C1 segment of cervical spinal cord (tissue), 14 donors: ENCODE results near the gene CHD9NB.
"Not testable (repeated sequence)": the region's sequence is repeated elsewhere in the genome, so short reads cannot be mapped to it uniquely, and the experiment has no call there.

Experiments used
- DNase-seq, 14 donors: peaks; one replicate each; lab custom pipeline; 2025; lab: John Stamatoyannopoulos, UW

Gene CHD9NB

DNA sequence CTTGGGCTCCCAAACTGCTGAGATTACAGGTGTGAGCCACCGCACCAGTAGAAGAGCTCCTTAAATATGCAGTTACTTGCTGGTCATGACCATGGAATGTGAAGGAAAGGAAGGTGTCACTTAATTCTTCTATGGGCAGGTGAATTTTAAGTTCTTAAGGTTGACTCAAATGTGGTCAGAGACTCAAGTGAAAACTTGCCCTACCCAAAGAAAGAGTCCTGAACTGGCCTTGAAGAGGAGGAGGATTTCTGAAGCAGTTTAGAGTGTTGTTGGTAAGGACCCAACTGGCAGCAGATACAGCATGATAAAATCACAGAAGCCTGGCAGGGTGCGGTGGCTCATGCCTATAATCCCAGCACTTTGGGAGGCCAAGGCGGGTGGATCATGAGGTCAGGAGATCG, 31.4 kb upstream of the CHD9NB start:
- DNase-seq = no peak

DNA sequence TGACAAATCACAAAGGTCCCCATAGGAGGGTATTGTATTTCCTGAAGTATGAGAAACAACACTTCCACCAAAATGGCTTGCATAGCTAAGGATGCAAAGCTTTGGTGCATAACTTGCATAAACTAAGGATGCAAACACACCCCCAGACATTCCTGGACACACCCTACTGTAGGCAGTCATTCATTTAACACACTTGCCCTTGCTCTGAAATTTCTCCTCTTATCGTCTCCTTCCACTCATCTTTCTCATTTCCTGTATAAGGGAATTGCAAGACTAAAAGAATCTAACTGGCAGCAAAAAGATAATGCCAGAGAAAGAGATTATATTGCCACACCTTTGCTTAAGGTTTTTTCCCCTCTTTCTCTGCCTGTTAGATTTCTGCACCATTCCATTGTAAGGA, 30.4 kb upstream of the CHD9NB start:
- no peak for DNase-seq

- DNase-seq = no peak
These were observed 29.8 kb upstream of the CHD9NB start for GRCh38 chr16:53082509-53082908.

- no peak for DNase-seq
These were observed 29.1 kb upstream of the CHD9NB start for GRCh38 chr16:53081686-53082407.

- no peak for DNase-seq
These were observed 28.3 kb upstream of the CHD9NB start for GRCh38 chr16:53081032-53081424.

DNA sequence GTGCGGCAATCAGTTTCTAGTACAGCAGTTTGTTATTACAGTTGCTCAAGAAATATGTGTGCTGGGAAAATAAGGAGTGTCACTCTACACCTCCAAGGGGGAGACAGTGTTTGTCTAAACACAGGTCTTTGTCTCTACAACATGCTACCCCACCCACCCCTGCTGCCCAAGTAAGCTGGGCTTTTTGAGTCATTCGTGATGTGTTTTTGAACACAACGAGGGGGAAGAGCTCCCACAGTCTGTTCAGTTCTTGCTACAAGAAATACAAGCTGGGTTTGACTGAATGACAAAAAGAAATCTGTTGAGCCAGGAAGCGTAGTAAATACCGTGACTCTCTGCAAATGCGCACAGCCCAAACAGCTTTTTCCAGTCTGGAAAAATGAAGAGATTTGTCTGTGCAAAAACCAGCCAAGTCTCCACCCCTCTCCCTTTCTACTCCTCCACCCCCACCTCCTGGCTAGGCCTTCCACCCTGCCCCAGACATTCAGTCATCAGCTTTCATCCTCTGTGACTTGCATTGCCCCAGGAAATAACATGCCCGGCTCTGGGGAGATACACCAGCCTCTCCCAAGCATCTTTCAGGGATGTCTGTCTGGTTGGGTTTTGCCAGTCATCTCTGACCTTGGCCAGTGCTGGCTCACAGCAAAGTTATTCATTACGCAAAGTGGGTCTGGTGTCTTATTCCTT, 27.8 kb upstream of the CHD9NB start:
- DNase-seq = peak in 3 of 14 donors; percentile 17 to 45 (median 30)

DNA sequence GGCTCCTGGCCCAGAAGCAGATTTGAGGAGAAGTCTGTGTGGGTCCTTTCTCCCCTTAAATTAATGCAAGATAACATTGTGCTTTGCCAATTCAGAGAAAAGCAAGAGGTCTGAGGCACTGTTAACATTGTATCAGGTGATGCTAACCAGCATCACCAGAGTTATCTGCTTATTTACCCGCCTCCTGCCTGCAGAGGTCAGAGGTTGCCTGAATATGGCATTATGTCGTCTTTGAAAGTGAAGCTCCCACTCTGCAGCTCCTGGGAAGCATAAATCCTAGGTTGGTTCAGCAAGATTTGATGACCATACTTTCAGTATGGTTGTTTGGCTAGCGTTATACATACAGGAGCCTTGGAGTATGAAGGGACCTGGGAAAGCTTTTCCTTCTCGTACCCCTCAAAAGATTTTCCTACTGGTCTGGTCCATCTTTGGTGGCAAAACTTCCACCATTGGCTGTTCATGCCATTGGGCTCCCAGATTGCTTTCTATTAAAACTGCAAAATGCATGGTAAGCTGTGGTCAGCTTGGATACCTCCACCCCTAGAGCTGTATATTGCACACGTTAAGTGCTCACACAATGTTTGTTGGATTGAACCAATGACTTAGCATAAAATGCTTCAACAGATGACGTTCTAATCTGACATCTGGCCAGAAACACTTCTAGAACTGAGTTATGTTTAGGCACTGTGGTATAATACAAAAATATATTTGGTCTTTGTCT, 26.2 kb upstream of the CHD9NB start:
- DNase-seq = no peak

- no peak for DNase-seq
These were observed 25.6 kb upstream of the CHD9NB start for GRCh38 chr16:53078247-53078646.

GRCh38 chr16:53075461-53075860, 22.8 kb upstream of the CHD9NB start:
- DNase-seq = not testable (repeated sequence)

- not testable (repeated sequence) for DNase-seq
These were observed 21.6 kb upstream of the CHD9NB start for GRCh38 chr16:53074296-53074695.

- no peak for DNase-seq
These were observed 20.3 kb upstream of the CHD9NB start for GRCh38 chr16:53073022-53073421.

DNA sequence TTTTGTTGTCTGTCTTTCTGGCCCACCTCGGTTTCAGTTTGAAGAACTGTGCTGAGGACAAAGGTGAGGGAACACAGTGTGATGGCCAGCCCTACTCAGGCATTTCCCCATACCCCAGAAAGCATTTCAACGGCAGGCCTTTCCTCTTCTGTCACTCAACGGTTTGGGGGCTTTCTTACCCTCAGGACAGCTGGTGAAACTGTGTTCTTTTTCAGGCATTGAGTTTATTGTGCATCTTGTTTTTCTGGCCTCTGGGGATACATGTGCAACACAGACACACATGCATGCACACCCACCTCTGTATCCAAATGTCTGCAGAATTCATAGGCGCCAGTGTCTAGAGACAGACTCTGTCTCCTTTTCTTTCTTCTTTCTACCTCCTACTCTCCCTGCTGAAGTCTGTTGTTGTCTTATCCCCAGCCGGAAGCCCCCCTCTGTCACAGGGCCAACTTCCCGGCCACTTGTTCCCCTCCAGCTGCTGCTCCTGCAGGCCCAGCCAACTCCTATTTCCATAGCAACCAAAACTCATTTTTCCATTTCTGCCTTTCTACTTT, 19.1 kb upstream of the CHD9NB start:
- peak in 2 of 14 donors; percentile 6 to 24 for DNase-seq

- DNase-seq = no peak
These were observed 17.1 kb upstream of the CHD9NB start for GRCh38 chr16:53069772-53070171.

DNA sequence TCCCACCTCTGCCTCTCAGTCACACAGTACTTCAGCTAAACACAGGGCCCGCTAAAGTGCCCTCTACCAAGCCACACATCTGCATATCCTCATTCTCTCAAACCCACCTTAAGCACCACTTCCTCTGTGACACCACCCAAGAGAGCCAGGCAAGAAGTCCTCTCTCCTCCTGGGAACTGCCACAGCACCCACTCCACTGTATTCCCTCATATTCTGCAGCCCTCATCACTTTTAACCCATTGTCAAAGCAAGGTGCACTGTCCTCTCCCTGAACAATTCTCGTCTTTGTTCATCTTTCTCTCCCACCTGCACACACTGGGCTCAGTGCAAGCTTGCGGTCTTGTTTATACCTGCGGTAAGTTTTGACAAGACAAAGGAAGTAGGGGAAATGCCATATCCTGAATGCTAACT, 15.7 kb upstream of the CHD9NB start:
- no peak for DNase-seq

- DNase-seq = no peak
These were observed 15.0 kb upstream of the CHD9NB start for GRCh38 chr16:53067675-53068074.

GRCh38 chr16:53065461-53066061, 12.9 kb upstream of the CHD9NB start:
- DNase-seq = no peak

GRCh38 chr16:53064081-53064578, 11.4 kb upstream of the CHD9NB start:
- no peak for DNase-seq

DNA sequence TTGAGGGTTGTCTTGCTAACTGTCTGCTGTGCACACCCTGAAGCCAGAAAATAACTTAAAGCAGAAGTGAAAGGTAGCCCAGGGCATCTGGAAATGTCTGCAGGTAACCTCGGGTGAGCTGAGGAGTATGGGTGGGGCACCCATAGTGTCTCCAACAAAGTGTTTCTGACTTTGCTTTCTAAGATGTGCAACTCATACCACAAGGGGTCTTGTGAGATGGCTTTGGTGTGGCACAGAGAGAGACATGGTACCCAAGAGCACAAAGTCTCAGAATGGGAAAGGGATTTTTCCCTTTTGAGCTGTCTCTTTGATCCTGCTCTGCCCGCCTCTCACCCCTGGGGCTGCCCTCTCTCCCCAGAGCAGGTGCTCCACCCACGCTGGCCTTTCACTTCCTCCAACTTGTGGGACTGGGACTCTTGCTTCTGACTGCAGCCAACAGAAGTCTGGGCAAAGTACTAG, 9.0 kb upstream of the CHD9NB start:
- peak in 2 of 14 donors; percentile 12 to 32 for DNase-seq

DNA sequence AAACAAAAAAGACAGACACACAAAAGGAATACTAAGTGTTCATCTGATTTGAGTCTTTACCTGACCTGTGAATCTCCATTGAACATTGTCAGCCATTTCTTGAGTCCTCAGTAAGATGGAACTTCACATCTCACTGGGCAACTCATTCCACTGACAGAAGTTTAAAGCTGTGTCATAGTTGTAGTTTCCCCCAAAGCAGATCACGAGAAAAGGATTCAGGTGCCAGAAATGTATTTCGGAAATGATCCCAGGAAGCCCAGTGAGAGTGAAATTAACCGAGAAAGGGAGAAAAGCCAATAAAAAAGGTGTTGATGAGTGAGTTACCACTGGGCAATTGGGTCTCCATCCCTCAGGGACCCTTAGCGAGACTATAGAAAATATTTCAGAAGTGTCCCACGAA, 8.6 kb upstream of the CHD9NB start:
- DNase-seq = no peak

- no peak for DNase-seq
These were observed 7.0 kb upstream of the CHD9NB start for GRCh38 chr16:53059672-53060071.

DNA sequence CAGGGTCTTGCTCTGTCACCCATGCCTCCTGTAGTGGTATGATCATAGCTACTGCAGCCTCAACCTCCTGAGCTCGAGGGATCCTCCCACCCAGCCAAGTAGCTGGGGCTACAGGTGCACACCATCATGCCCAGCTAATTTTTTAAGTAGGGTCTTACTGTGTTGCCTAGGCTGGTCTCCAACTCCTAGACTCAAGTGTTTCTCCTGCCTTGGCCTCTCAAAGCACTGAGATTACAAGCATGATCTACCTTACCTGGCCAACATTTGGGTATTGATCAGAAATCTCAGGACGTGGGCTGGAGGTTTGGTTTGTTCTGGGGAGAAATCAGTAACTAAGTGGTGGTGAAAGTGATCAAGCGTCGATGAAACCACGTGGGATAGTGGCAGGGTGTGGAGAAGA, 6.2 kb upstream of the CHD9NB start:
- DNase-seq = no peak

GRCh38 chr16:53058441-53058840, 5.7 kb upstream of the CHD9NB start:
- DNase-seq = no peak
